ENCODE data around the gene PLD6. TPM values are rescaled to one million over a fixed set of nuclear protein-coding genes. Genes with fewer than 3 reads are reported as not detected.

Gene PLD6
- total RNA-seq, 1 experiment from 2014 or later, result 4.2 TPM

DNA sequence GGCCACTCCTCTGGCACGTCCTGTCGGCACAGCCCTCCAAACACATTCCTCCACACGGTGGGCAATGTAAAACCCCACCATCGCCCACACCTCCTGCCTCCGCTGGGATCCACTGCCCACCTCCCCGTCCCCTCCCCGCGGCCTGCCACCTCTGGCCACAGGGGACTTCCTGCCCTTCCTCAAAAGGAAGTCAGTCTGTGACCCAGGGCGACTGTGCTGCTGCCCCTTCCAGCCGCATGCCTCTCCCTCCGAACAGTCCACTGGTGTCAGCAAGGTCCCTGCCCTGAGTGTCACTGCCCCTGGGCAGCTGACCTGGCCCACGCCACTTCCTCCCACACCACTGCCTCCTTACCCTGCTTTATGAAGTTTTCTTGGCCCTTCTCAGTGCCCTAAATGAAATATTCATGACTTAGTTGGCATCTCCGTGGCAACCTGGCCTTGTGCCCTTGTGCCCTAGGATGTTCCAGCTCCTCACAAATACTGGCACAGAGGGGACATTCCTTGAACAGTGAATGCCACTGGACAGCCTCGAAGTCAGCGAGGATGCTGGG, 2.0 kb downstream of the PLD6 start:
- in situ Hi-C loops (cut with HindIII; ENCODE audit: low pct_unique_long_range_greater_than_20kb, low sequenced_read_pairs), result no loop called here

DNA sequence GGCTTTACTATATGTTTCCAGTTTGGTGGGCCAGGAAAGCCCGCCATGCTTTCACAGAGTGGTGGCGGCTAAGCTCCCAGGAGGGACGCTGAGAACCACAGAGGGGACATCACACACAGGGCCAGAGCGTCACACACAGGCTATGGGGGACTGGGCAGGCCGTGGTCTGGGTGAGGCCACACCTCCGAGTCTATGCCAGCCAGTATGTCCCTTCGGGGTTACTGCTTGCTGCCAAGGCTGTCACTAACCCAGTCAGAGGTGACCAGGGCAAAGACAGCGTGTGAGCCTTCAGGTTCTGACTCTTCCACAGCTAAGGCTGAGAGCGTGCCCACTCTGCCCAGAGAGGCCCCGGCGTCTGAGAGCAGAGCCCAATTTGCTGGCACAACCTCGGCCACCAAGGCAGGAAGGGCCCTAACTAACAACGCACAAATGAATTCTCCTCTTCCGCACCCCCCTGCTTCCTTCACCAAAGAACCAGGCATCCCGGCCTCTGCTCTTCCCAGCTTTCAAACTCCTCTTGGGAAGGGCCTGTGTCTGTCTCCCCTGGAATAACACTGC, 2.9 kb downstream of the PLD6 start:
- BruUV-seq (replicated peaks), result no TSS peak
- DNase-seq (ENCODE audit: low read depth, low spot score) (no peak), ATAC-seq (no peak)
- TF ChIP-seq SIN3A (IDR thresholded peaks at IDR 0.05; ENCODE audit: borderline replicate concordance, insufficient read depth, low read depth, low read length) (no peak), POLR2AphosphoS5 (IDR thresholded peaks at IDR 0.05; ENCODE audit: low read depth, low read length) (no peak), TCF7L2 (IDR thresholded peaks at IDR 0.05; ENCODE audit: low read depth, low read length) (no peak)
- TF ChIP-seq, protein P1, sequence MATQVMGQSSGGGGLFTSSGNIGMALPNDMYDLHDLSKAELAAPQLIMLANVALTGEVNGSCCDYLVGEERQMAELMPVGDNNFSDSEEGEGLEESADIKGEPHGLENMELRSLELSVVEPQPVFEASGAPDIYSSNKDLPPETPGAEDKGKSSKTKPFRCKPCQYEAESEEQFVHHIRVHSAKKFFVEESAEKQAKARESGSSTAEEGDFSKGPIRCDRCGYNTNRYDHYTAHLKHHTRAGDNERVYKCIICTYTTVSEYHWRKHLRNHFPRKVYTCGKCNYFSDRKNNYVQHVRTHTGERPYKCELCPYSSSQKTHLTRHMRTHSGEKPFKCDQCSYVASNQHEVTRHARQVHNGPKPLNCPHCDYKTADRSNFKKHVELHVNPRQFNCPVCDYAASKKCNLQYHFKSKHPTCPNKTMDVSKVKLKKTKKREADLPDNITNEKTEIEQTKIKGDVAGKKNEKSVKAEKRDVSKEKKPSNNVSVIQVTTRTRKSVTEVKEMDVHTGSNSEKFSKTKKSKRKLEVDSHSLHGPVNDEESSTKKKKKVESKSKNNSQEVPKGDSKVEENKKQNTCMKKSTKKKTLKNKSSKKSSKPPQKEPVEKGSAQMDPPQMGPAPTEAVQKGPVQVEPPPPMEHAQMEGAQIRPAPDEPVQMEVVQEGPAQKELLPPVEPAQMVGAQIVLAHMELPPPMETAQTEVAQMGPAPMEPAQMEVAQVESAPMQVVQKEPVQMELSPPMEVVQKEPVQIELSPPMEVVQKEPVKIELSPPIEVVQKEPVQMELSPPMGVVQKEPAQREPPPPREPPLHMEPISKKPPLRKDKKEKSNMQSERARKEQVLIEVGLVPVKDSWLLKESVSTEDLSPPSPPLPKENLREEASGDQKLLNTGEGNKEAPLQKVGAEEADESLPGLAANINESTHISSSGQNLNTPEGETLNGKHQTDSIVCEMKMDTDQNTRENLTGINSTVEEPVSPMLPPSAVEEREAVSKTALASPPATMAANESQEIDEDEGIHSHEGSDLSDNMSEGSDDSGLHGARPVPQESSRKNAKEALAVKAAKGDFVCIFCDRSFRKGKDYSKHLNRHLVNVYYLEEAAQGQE (IDR thresholded peaks at IDR 0.05; ENCODE audit: insufficient read depth in 1 of 2, low read depth in 2 of 2, low read length in 1 of 2), result no peak
- TF ChIP-seq, protein P2, sequence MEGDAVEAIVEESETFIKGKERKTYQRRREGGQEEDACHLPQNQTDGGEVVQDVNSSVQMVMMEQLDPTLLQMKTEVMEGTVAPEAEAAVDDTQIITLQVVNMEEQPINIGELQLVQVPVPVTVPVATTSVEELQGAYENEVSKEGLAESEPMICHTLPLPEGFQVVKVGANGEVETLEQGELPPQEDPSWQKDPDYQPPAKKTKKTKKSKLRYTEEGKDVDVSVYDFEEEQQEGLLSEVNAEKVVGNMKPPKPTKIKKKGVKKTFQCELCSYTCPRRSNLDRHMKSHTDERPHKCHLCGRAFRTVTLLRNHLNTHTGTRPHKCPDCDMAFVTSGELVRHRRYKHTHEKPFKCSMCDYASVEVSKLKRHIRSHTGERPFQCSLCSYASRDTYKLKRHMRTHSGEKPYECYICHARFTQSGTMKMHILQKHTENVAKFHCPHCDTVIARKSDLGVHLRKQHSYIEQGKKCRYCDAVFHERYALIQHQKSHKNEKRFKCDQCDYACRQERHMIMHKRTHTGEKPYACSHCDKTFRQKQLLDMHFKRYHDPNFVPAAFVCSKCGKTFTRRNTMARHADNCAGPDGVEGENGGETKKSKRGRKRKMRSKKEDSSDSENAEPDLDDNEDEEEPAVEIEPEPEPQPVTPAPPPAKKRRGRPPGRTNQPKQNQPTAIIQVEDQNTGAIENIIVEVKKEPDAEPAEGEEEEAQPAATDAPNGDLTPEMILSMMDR (IDR thresholded peaks at IDR 0.05), result no peak
- H3K4me1 ChIP-seq (ENCODE audit: control insufficient read depth, insufficient read depth, low read length), result peaks cover 8% of the 10 kb centered on the region
- H3K36me3 ChIP-seq (ENCODE audit: control insufficient read depth, insufficient read depth, low read length), result no peaks in the 10 kb centered on the region
- CTCF ChIA-PET, result no interaction called here
- H3K27ac ChIP-seq (ENCODE audit: low read length), result no peak overlapping the region
- POLR2A ChIA-PET, result no interaction called here
- no peaks in the 10 kb centered on the region for H3K27me3 ChIP-seq (ENCODE audit: control insufficient read depth, insufficient read depth, low read length)
- H3K4me3 ChIP-seq (ENCODE audit: low read depth in 2 of 2, low read length in 2 of 2), result no peak overlapping the region
- intact Hi-C loops (cut with micrococcal nuclease; ENCODE audit: unreplicated experiment), result no loop called here
- no peaks in the 10 kb centered on the region for H3K9me3 ChIP-seq (ENCODE audit: control insufficient read depth, insufficient read depth, low read depth, low read length)
- in situ Hi-C loops (cut with HindIII; ENCODE audit: low pct_unique_long_range_greater_than_20kb, low sequenced_read_pairs), result no loop called here

More for the DNA sequence above, 2.0 kb downstream of the PLD6 start:
- no peaks in the 10 kb centered on the region for H3K36me3 ChIP-seq (ENCODE audit: control insufficient read depth, insufficient read depth, low read length)
- peak overlapping the region in 1 of 2 experiments; percentile 67; a peak in 2 of 4 replicates for H3K4me3 ChIP-seq (ENCODE audit: low read depth in 2 of 2, low read length in 2 of 2)
- intact Hi-C loops (cut with micrococcal nuclease; ENCODE audit: unreplicated experiment), result no loop called here
- no peak for DNase-seq (ENCODE audit: low read depth, low spot score)
- ChIA-PET POLR2A (no interaction called here), CTCF (no interaction called here)
- no peak for ATAC-seq
- H3K9me3 ChIP-seq (ENCODE audit: control insufficient read depth, insufficient read depth, low read depth, low read length), result no peaks in the 10 kb centered on the region
- no peaks in the 10 kb centered on the region for H3K27me3 ChIP-seq (ENCODE audit: control insufficient read depth, insufficient read depth, low read length)
- BruUV-seq (replicated peaks), result no TSS peak
- no peak overlapping the region for H3K27ac ChIP-seq (ENCODE audit: low read length)
- peaks cover 8% of the 10 kb centered on the region for H3K4me1 ChIP-seq (ENCODE audit: control insufficient read depth, insufficient read depth, low read length)
- TF ChIP-seq TCF7L2 (IDR thresholded peaks at IDR 0.05; ENCODE audit: low read depth, low read length) (no peak), POLR2AphosphoS5 (IDR thresholded peaks at IDR 0.05; ENCODE audit: low read depth, low read length) (no peak), SIN3A (IDR thresholded peaks at IDR 0.05; ENCODE audit: borderline replicate concordance, insufficient read depth, low read depth, low read length) (no peak)
- TF ChIP-seq, protein P2 (IDR thresholded peaks at IDR 0.05), result no peak
- TF ChIP-seq, protein P1 (IDR thresholded peaks at IDR 0.05; ENCODE audit: insufficient read depth in 1 of 2, low read depth in 2 of 2, low read length in 1 of 2), result no peak
